Measurements from ENCODE around the gene POLR2J.
"Not testable (repeated sequence)": the region's sequence is repeated elsewhere in the genome, so short reads cannot be mapped to it uniquely, and the experiment has no call there.

DNA sequence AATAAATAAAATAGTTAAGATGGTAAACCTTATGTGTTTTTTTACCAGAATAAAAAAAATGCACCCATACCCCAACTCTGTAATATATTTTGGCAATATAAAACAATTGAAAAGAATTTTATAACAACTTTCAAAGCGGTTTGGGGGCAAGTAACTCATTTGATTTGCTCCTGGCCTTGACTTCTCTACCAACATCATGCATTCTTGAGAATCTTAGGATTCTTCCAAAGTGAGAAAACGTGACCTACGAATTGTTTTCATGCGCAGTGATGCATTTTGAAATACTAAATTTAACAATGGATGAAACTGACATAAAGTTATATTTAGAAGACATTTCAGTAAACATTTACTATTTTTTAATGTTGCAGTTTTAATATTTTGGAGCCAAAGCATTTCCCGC, 42.1 kb upstream of the POLR2J start:
- TF ChIP-seq ZNF202 (tag by site-specific recombination; IDR thresholded peaks at IDR 0.05; ENCODE audit: borderline replicate concordance); ZNF292 (tag by site-specific recombination; IDR thresholded peaks at IDR 0.05; ENCODE audit: borderline replicate concordance, low read depth); ZNF626 (tag by site-specific recombination; IDR thresholded peaks at IDR 0.05); ZNF24 (tag by site-specific recombination; IDR thresholded peaks at IDR 0.05); SP2 (tag by site-specific recombination; IDR thresholded peaks at IDR 0.05): not testable (repeated sequence)
- TF ChIP-seq, protein P1, sequence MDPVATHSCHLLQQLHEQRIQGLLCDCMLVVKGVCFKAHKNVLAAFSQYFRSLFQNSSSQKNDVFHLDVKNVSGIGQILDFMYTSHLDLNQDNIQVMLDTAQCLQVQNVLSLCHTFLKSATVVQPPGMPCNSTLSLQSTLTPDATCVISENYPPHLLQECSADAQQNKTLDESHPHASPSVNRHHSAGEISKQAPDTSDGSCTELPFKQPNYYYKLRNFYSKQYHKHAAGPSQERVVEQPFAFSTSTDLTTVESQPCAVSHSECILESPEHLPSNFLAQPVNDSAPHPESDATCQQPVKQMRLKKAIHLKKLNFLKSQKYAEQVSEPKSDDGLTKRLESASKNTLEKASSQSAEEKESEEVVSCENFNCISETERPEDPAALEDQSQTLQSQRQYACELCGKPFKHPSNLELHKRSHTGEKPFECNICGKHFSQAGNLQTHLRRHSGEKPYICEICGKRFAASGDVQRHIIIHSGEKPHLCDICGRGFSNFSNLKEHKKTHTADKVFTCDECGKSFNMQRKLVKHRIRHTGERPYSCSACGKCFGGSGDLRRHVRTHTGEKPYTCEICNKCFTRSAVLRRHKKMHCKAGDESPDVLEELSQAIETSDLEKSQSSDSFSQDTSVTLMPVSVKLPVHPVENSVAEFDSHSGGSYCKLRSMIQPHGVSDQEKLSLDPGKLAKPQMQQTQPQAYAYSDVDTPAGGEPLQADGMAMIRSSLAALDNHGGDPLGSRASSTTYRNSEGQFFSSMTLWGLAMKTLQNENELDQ (tag by site-specific recombination; IDR thresholded peaks at IDR 0.05; ENCODE audit: low read depth) = not testable (repeated sequence)
- TF ChIP-seq, protein P2, sequence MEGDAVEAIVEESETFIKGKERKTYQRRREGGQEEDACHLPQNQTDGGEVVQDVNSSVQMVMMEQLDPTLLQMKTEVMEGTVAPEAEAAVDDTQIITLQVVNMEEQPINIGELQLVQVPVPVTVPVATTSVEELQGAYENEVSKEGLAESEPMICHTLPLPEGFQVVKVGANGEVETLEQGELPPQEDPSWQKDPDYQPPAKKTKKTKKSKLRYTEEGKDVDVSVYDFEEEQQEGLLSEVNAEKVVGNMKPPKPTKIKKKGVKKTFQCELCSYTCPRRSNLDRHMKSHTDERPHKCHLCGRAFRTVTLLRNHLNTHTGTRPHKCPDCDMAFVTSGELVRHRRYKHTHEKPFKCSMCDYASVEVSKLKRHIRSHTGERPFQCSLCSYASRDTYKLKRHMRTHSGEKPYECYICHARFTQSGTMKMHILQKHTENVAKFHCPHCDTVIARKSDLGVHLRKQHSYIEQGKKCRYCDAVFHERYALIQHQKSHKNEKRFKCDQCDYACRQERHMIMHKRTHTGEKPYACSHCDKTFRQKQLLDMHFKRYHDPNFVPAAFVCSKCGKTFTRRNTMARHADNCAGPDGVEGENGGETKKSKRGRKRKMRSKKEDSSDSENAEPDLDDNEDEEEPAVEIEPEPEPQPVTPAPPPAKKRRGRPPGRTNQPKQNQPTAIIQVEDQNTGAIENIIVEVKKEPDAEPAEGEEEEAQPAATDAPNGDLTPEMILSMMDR (tag by site-specific recombination; IDR thresholded peaks at IDR 0.05) = not testable (repeated sequence)

Data from HEK293 (cell line).